ENCODE data around the gene ZBTB44.

ZBTB44 gene

DNA sequence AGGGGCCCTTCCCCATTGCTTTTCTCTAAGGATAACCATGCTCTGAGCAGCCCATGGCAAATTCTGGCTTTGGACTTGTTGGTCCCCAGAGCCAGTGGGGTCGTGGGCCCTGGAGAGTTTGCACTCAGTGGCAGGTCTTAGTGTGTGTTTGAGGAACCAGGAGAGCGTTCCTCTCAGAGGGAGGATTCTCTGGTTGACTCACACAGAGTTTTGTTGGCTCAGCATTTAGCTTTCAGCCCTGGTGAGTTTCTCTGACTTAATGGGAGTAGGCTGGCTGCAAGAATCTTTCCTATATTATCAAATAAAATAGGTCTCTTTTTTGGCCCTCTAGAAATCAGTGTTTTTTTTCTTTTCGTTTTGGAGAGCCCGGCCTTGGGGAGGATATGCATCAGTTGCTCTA is 134.2 kb downstream of the ZBTB44 start:
- H3K4me3 ChIP-seq (ENCODE audit: low read depth, low read length) = no peak overlapping the region

DNA sequence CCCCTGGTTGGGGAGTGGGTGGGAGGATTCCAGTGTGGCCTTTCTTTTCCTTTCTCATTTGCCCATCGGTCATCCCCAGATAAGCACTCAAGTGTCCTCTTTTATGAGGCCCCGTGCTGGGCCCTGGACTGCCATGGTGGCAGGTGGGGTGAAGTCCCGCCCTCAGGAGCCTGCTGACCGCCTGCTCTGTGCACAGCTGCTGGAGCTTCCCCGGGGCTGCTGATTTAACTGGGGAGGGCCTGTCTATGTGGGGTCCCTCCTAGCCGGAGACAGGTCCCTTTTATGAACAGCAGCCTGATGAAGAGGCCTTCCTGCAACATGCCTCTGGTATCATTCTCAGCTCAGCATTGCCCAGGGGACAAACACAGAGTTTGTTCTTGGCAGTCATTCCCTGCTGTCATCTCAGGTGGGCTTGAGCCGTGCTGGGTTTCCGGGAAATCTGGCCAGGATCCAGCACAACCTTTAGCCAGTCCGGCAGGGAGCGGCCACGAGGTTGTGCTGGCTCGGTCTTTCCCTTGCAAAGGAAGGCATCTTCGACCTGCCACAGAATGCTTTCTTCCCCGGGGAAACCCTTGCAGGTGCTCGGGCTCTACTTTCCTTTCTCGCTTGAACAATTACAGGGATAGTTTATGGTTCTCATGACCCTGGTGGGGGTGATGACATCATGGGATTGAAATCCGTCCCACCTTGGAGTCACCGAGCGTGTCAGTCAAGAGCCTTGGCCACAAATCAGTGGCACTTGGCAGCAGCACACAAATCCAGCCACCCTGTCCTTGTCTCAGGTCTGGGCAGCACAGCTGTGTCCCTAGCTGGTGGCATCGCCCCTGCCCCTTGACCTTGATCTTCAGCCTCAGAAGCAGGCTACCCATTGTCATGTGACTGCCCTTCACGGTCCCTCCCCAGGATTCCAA is 135.1 kb downstream of the ZBTB44 start:
- no peak overlapping the region for H3K4me3 ChIP-seq (ENCODE audit: low read depth, low read length)
- TF ChIP-seq, protein P1, sequence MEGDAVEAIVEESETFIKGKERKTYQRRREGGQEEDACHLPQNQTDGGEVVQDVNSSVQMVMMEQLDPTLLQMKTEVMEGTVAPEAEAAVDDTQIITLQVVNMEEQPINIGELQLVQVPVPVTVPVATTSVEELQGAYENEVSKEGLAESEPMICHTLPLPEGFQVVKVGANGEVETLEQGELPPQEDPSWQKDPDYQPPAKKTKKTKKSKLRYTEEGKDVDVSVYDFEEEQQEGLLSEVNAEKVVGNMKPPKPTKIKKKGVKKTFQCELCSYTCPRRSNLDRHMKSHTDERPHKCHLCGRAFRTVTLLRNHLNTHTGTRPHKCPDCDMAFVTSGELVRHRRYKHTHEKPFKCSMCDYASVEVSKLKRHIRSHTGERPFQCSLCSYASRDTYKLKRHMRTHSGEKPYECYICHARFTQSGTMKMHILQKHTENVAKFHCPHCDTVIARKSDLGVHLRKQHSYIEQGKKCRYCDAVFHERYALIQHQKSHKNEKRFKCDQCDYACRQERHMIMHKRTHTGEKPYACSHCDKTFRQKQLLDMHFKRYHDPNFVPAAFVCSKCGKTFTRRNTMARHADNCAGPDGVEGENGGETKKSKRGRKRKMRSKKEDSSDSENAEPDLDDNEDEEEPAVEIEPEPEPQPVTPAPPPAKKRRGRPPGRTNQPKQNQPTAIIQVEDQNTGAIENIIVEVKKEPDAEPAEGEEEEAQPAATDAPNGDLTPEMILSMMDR (IDR thresholded peaks at IDR 0.05; ENCODE audit: borderline replicate concordance, insufficient read depth, low read depth, low read length) = no peak

More for the DNA sequence above, 134.2 kb downstream of the ZBTB44 start:
- TF ChIP-seq, protein P1 (IDR thresholded peaks at IDR 0.05; ENCODE audit: borderline replicate concordance, insufficient read depth, low read depth, low read length) = no peak

DNA sequence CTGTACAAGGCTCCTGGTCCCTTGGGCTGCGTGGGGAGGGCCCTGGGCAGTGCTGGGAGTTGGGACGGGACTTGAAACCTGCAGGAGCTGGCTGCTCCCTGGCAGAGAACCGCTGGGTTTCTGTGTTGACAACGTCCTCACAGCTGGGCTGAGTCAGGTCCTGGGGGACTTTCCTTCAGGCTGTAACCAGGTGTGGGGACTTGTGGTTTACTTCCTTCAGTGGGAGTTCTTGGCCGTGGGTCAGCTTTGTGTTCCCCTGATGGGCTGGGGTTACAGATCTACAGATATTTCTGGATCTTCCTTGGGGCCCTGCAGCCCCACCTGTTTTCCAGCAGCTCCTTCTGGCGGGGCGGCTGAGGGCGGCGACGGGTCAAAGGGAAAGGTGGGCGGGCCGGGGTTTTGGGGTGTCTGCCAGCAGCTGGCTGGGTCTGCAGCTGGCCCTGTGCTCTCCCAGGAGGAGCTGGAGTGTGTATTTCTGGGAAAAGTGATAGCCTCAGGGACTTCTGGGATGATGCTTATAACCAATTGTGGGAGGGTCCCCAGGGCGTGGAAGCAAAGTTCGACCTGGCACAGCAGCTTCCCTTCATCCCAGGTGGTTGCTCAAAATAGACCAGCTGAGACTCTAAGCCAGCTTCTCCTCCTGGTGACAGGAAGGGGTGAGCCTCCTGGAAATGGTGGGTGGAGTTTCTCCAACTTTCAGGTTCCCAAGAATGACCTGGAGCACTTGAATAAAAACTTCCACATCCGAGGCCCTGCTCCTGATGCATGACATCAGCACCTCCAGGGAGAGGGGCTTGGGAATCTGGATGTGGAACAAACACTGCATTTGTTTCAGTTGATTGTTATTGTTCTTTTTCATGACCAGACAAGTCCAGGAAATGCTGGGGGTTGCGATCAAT is 136.0 kb downstream of the ZBTB44 start:
- no peak overlapping the region for H3K4me3 ChIP-seq (ENCODE audit: low read depth, low read length)
- TF ChIP-seq, protein P1 (IDR thresholded peaks at IDR 0.05; ENCODE audit: borderline replicate concordance, insufficient read depth, low read depth, low read length) = no peak

DNA sequence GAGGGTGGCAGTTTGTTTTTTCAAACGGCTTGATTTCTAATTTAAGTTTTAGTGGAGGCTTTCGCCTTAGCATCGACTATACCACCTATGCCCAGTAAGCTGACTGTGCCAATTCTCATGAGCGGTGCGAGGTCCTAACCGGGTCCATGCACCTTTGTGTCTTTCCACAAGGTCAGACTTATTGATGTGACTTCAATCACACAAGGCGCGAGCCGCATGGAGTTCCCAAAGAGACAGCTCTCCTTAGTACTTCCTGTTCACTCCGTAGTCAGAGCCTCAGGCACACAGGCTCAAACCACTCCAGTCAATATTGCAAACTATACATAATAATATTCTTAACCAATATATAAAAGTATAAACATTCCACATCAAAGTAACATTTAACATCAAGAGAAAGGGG is 136.9 kb downstream of the ZBTB44 start:
- no peak overlapping the region for H3K4me3 ChIP-seq (ENCODE audit: low read depth, low read length)
- TF ChIP-seq, protein P1 (IDR thresholded peaks at IDR 0.05; ENCODE audit: borderline replicate concordance, insufficient read depth, low read depth, low read length) = no peak
